ENCODE data around the gene DCLK3. TPM values are rescaled to one million over a fixed set of nuclear protein-coding genes. Genes with fewer than 3 reads are reported as not detected.
A peak's percentile ranks its signal among the peaks of the same experiment; 100 is the strongest.

DCLK3 gene
- total and polyA plus RNA-seq, 10 of the 15 experiments (the other 5 are each of a cell fraction or from before 2014, with no cell fraction given), result not detected

DNA sequence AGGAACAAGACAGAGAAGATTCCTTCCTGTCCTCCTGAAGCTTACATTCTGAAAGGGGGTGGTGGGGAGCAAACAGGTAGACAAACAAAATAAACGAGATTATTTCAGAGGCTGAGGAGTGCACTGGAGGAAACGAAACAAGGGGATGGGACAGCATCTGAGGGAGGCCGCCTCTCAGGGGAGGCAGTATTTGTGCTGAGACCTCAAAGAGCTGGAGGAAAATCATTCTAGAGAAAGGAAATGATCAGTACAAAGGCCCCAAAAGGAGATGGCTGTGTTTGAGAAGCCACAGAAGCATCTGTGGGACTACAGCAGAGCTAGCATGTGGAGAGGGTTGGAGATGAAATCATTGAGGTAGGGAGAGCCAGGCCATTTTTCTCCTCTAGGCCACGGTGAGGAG, 55.1 kb downstream of the DCLK3 start (continued):
- TF ChIP-seq SUZ12 (IDR thresholded peaks at IDR 0.05; ENCODE audit: unreplicated experiment), result no peak
- no peak for TF ChIP-seq RUNX3 (IDR thresholded peaks at IDR 0.05; ENCODE audit: low read length)

DNA sequence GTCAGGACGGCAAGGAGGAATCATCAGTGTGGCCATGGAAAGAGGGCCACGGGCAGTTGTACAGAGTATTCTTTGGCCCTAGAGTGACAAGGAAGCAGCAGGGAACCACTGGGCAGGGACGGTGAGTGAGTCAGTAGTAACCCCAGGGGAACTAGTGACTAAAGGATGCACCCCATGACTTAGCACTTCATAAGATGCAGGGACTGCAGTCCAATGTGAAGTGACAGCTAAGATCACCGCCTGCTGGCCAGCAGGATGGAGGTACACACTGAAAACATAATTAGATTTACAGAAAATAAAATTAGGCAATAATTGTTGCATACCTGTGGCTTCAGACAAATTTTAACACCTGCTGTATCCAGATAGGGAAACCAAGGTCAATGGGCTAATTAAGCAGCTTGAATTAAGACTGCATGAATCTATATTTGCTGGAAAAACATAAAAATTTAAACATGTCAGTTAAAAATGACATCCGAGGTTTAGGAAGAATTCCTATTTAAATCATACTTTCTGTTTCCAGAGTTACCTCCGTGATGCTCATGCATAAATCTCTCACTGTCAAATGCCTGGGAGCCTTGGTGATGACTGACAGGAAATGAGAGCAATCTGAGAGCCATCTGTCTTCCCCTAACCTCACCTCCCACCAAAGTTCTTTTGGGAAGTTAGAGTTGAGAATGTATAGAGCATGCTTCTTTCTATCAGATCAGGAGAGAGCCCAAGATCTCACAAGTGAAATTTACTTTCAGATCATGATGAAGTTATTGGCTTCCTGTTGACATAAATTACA, 56.5 kb downstream of the DCLK3 start:
- no peak overlapping the region for H3K27ac ChIP-seq (ENCODE audit: control insufficient read depth, insufficient read depth)
- no peak overlapping the region for H3K4me2 ChIP-seq (ENCODE audit: control insufficient read depth, insufficient read depth)
- intact Hi-C loops (cut with micrococcal nuclease; ENCODE audit: unreplicated experiment), result loop anchor here (10.0 kb wide), 1 partner anchor 163 kb away; no protein-coding TSS in a partner anchor
- in situ Hi-C loops (cut with MboI), result no loop called here
- no peaks in the 10 kb centered on the region for H3K79me2 ChIP-seq (ENCODE audit: control insufficient read depth, insufficient read depth, low read length)
- FAIRE-seq (no peak), DNase-seq (ENCODE audit: low read depth, low spot score) (no peak), ATAC-seq (peak; percentile 73)
- POLR2A ChIA-PET, result no interaction called here
- no peaks in the 10 kb centered on the region for H4K20me1 ChIP-seq (ENCODE audit: control insufficient read depth, insufficient read depth)
- H3K9ac ChIP-seq (ENCODE audit: control insufficient read depth, insufficient read depth, low read length), result no peak overlapping the region
- CTCF ChIA-PET, result no interaction called here
- no peaks in the 10 kb centered on the region for H3K9me3 ChIP-seq (replicated peaks; ENCODE audit: control insufficient read depth, insufficient read depth, low read length)
- H3K4me3 ChIP-seq, result no peak overlapping the region
- no peaks in the 10 kb centered on the region for H3K36me3 ChIP-seq (ENCODE audit: control insufficient read depth in 2 of 2, insufficient read depth in 2 of 2, low read length in 1 of 2)
- peaks cover 1 to 2% of the 10 kb centered on the region in 2 experiments; a peak in 1 of 4 replicates for H3K27me3 ChIP-seq (replicated peaks in 1 of 2; ENCODE audit: control insufficient read depth in 2 of 2, insufficient read depth in 2 of 2, low read length in 1 of 2)
- H3K4me1 ChIP-seq (ENCODE audit: control insufficient read depth, insufficient read depth, low read length), result no peaks in the 10 kb centered on the region
- RAD21 ChIA-PET (ENCODE audit: unreplicated experiment), result no interaction called here
- TF ChIP-seq MEF2B (IDR thresholded peaks at IDR 0.05; ENCODE audit: partially characterized antibody, poor library complexity, severe bottlenecking), result peak; percentile 24
- TF ChIP-seq, protein P1, sequence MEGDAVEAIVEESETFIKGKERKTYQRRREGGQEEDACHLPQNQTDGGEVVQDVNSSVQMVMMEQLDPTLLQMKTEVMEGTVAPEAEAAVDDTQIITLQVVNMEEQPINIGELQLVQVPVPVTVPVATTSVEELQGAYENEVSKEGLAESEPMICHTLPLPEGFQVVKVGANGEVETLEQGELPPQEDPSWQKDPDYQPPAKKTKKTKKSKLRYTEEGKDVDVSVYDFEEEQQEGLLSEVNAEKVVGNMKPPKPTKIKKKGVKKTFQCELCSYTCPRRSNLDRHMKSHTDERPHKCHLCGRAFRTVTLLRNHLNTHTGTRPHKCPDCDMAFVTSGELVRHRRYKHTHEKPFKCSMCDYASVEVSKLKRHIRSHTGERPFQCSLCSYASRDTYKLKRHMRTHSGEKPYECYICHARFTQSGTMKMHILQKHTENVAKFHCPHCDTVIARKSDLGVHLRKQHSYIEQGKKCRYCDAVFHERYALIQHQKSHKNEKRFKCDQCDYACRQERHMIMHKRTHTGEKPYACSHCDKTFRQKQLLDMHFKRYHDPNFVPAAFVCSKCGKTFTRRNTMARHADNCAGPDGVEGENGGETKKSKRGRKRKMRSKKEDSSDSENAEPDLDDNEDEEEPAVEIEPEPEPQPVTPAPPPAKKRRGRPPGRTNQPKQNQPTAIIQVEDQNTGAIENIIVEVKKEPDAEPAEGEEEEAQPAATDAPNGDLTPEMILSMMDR (IDR thresholded peaks at IDR 0.05 in 2 of 3, conservative IDR thresholded peaks at IDR 0.05 in 1 of 3; ENCODE audit: control insufficient read depth in 2 of 3, extremely low read depth in 1 of 3, insufficient read depth in 1 of 3, low read depth in 3 of 3, low read length in 3 of 3), result peak in 2 of 3 experiments; percentile 1 to 31; a peak in 1 of 6 replicates
- TF ChIP-seq, protein P2, sequence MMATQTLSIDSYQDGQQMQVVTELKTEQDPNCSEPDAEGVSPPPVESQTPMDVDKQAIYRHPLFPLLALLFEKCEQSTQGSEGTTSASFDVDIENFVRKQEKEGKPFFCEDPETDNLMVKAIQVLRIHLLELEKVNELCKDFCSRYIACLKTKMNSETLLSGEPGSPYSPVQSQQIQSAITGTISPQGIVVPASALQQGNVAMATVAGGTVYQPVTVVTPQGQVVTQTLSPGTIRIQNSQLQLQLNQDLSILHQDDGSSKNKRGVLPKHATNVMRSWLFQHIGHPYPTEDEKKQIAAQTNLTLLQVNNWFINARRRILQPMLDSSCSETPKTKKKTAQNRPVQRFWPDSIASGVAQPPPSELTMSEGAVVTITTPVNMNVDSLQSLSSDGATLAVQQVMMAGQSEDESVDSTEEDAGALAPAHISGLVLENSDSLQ (IDR thresholded peaks at IDR 0.05), result 0 out of 2 replicates have a peak, but pooled peaks have one; percentile 20
- no peak for TF ChIP-seq BCL11A (IDR thresholded peaks at IDR 0.05; ENCODE audit: low read depth, low read length)
- 0 out of 2 replicates have a peak, but pooled peaks have one; percentile 12 for TF ChIP-seq RAD21 (IDR thresholded peaks at IDR 0.05; ENCODE audit: insufficient read depth, low read depth, low read length)
- SMC1A ChIA-PET (ENCODE audit: uncharacterized antibody, unreplicated experiment), result no interaction called here
- H2AFZ ChIP-seq (ENCODE audit: control insufficient read depth, low read depth, low read length), result no peak overlapping the region
- BruUV-seq (replicated peaks), result no TSS peak
- WGBS (ENCODE audit: insufficient coverage, insufficient replicate concordance, low lambda C conversion rate, missing lambda C conversion rate), result 17% methylated on average over 6 of the region's 6 CpGs
